HFF-Myc (cell line): ENCODE results near the gene CSK.

Experiments used
- DNase-seq: peaks from one replicate; pipeline ENCODE4 v3.0.0-alpha.2; 2011; ENCODE audit warnings: low read depth; ENCODE audit errors: extremely low read depth
- H3K4me3 ChIP-seq: replicated peaks from 2 replicates; pipeline ENCODE4 v1.5.1; 2011; ENCODE audit warnings: low read depth, mild to moderate bottlenecking, control low read depth, low read length
- CTCF ChIP-seq: IDR thresholded peaks from 2 replicates; pipeline ENCODE4 v1.5.1; 2012; ENCODE audit warnings: mild to moderate bottlenecking, low read depth, low read length, control low read depth; ENCODE audit errors: missing control alignments

CSK gene

GRCh38 chr15:74844319-74845207 lies 62.7 kb downstream of the CSK start:
- no peak for TF ChIP-seq CTCF
- H3K4me3 ChIP-seq: no peak overlapping the region
- DNase-seq: no peak

- no peak for DNase-seq
- TF ChIP-seq CTCF: no peak
- no peak overlapping the region for H3K4me3 ChIP-seq
These were observed 63.3 kb downstream of the CSK start for GRCh38 chr15:74845208-74845568.

GRCh38 chr15:74845581-74845980 lies 63.7 kb downstream of the CSK start:
- no peak overlapping the region for H3K4me3 ChIP-seq
- no peak for DNase-seq
- no peak for TF ChIP-seq CTCF

GRCh38 chr15:74847432-74847831 lies 65.6 kb downstream of the CSK start:
- no peak for TF ChIP-seq CTCF
- DNase-seq: no peak
- H3K4me3 ChIP-seq: no peak overlapping the region

- TF ChIP-seq CTCF: no peak
- DNase-seq: no peak
These were observed 68.5 kb downstream of the CSK start for GRCh38 chr15:74850393-74850792.

GRCh38 chr15:74851960-74852359 lies 70.1 kb downstream of the CSK start:
- H3K4me3 ChIP-seq: no peak overlapping the region
- TF ChIP-seq CTCF: no peak
- DNase-seq: no peak

More at GRCh38 chr15:74850393-74850792, 68.5 kb downstream of the CSK start:
- H3K4me3 ChIP-seq: no peak overlapping the region
